ENCODE results near the gene TMPRSS11D.
A peak's percentile ranks its signal among the peaks of the same experiment; 100 is the strongest.

TMPRSS11D gene

DNA sequence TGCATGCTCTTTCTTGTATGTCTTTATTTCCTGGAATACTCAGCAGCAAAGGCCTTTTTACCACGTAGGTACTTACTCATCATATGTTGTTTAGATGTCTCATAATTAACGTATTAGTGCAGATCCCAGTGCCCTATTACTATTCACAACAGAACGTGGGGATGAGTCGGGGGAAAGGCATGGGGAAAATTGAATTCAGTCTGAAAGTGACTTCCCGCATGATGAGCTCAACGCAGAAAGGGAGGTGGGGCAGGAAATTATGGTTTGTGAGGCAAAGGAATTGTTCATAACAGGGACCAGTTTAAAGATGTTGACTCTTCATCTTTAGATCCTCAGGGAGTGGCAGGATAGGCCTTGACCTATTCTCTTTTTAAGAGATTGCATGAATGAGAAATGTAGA, 2.0 kb upstream of the TMPRSS11D start:
- DNase-seq, result no peak

- DNase-seq, result no peak
Measured at GRCh38 chr4:67884701-67885100, 899 bp upstream of the TMPRSS11D start.

GRCh38 chr4:67883458-67883857, 344 bp downstream of the TMPRSS11D start:
- DNase-seq, result peak; percentile 17 to 51

DNA sequence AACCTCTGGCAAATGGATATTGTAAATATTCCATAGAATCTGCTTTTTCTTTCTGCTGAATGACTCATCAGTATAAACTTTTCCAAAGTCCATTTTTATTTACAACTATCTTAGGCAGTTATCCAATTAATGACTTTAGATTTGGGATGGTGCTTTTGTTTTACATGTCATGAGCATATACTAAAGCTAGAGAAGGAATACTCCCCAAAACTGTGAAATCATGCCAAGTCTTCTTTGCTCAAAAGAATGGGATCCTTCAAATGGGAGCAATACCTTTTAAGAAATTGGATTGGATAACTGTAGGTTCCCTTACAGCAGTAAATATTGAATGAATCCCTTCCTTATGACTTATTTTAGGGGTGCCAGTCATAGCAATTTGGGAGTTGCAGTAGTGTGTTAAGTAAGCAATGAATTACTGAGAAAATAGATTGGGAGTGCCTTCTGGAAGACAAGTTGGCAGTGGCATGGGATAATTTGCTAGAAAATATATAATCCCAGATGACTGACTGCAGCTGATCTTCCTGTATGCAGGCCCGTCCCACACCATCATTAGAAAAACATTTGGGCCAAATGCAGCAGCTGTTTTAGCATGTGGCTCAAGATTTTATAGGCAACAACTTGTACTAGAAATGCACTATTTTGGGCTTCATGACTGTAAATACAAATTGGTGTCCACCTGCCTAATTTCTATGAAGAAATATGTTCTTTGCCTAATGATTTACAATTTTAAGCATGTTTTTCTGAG, 2.8 kb downstream of the TMPRSS11D start:
- no peak for DNase-seq

DNA sequence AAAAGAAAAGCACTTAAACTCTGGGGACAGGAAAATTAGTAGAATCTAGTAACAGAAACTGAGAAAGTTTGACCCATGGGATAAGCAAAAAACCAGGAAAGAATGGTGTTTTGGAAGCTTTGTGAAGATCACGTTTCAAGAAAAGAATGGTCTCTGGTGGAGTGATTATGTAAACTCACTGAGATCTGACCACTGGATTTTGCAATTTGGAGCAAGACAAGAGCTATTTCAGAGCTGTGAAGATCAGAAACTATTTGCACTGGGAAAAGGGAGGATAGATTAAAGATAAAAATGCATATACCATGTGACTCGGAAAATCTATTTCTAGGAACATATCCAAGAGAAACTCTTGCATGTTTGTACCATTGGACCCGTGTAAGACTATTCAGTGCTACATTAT, 4.3 kb downstream of the TMPRSS11D start:
- no peak for DNase-seq

- DNase-seq, result no peak
Measured at GRCh38 chr4:67877086-67877485, 6.7 kb downstream of the TMPRSS11D start.

DNA sequence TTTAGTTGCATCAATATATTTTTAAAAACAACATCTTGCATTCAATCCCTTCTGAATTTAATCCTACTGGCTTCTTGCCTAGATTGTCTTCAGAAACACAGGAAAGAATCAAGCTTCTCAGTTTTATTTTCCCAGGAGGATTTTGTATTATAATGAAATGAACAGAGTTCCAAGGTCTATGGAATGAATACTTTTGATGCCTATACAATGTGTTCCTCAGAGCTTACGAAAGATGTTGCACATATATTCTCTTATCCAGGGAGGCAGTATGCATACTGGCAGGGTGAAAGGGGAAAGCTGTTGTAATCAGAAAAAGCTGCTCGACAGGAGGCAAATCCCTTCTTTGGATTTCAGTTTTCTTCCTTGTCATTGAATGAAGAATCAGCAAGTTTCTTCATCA, 8.8 kb downstream of the TMPRSS11D start:
- no peak for DNase-seq

GRCh38 chr4:67873116-67873515, 10.7 kb downstream of the TMPRSS11D start:
- DNase-seq, result no peak

DNA sequence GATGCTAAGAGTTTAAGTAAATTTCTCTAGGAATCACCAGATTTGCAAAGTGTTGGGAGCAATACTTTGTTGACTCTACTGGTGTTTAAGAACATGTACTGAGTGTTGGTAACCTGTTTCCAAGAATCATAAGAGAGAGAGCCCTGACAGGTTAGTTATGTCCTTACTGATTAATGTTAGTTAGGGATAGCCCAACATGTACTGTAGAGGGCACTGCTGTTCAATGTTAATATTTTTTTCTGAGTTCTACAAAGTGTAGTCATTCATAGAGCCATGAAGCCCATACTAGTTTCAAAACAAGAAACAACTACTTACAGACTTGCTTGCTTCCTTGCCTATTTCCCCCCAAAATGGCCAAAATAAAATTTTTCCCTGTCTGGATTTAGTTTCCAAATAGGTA, 11.9 kb downstream of the TMPRSS11D start:
- DNase-seq, result peak; percentile 72 to 81

GRCh38 chr4:67869580-67870190, 14.1 kb downstream of the TMPRSS11D start:
- DNase-seq, result no peak

DNA sequence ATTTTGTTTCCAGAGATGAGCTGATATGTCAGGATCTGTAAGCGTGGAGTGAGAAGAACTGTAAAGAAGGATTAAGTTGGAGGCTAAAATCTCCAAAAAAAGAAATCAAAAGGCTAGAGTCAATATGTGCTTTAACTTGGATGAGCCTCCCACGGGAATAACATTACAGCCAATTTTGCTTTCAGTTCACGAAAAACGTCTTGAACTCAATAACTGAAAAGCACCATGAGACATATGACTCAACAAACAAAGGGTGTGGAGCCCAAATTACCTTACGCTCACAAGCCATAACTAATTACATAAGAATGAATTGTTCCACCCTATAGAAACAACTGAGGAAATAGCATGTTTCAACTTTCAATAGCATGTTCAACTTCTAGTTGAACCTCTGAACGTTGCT, 22.3 kb downstream of the TMPRSS11D start:
- DNase-seq, result no peak

DNA sequence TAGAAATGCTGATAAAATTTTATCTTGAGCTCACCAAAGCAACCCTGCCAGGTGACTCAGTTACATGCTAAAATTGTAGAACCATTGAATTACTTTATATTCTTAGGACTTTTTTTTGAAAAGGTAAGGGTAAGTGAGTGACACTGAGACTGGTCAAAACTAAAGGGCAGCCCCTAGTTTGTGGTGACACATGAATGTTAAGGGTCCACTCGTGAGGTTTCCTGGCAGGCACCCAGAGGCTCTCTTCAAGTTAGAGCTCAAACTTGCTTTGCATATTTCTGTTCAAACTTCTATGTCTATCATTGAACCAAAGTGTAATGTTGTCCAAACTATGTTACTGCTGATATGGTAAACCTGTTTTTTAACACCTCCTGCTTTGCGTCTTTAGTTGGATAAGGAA, 30.5 kb downstream of the TMPRSS11D start:
- DNase-seq, result no peak

DNA sequence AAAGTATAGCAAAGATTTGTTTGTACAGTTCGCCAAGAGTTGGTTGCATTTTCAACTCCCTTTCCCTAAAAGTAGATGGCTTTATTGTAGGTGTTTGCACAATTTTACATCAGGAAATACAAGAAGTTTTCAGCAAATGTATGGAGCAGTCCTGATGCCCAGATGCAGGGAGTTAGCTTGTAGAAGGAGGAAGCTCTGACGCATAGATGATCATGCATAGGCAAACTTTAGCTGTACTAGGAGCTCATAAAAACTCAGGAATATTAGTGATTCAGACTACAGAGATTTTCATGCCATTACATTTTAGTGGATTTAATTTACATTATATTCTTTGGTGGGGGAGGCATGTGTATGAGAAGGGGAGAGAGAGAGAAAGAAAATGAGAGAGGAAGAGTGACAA, 62.9 kb downstream of the TMPRSS11D start:
- DNase-seq, result no peak

GRCh38 chr4:67810011-67810410, 73.8 kb downstream of the TMPRSS11D start:
- no peak for DNase-seq

DNA sequence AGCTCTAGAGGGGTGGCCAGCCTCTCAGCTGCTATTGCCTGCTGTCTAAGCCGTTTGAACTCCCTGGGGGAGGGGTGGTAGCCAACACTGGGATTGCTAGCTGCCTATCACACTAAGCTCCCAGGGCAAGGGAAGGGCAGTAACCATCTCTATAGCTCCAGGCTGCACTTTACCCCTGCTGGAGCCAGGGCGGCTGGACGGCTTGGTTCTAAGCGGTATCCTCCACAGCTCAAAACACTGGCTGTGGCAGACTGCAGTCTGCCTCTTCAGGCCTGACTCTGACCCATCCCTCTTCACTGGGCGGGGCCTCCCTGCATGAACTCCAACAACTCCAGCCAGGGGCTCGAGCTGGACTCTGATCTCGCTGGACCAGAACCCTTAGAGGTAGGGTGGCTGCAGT, 74.3 kb downstream of the TMPRSS11D start:
- DNase-seq, result no peak

DNA sequence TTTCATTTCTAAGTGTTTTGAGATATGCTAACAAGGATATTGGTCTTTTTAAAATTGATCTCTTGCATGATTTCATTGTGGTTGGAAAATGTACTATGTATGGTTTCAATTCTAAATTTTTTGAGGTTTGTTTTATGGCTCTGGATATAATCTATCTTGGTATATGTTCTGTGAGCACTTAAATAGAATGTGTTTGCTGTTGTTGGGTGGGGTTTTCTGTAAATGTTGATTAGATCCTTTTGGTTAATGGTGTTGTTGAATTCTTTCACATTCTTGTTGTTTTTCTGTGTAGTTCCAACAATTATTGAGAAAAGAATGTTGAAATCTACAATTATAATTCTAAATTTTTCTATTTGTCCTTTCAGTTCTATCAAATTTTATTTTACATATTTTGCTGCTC, 87.0 kb downstream of the TMPRSS11D start:
- no peak for DNase-seq

DNA sequence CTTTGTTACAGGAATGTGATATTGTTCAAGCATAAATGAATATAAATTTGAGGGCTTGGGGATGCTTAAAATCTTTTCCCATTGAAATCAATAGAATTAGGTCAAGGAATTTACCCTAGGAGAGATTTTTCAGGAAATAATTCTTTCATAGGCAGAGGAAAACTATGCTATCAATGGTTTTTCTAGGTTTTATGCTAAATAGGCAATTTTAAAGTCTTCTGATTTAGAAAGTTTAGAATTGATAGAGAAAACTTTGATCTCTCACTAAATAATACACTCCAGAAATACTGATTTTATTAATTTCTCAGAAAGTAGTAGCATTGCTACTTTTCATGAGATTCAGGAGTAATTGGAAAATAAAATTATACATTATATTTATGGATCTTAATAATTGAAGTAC, 93.1 kb downstream of the TMPRSS11D start:
- DNase-seq, result no peak

DNA sequence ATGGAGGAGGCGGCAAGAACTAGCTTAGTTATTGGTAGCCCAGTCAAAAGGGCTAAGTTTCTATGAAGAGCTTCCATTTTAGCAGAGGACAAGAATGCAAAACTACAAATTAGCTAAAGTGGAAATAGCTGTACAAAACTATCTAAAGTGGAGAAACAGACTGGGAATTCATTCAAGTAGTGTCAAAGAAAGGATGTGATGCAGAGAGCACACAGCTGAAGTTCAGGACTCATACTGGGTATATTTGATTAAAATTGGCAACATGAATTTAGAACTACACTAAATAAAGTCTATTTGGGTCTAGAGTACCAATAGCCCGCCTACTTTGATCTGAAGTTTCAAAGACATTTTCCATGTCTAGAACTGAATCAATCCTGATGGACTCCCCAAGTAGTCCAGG, 96.5 kb downstream of the TMPRSS11D start:
- DNase-seq, result no peak

DNA sequence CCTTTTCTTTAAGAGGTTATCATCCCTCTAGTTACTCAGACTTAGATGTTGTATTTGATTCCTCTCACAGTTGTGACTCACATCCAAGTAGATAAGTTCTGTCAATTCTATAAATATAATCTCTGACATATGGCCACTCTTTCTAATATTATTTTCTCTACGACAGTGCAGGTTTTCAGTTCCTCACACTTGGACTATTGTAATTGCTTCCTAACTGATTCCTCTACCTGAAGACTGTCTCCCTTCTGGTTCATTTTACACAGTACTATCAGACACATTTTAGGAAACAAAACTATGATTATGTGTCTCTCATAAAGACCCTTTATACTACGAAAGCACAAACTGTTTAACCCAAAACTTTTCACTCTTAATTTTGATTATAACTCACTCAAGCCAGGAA, 98.3 kb downstream of the TMPRSS11D start:
- DNase-seq, result no peak

DNA sequence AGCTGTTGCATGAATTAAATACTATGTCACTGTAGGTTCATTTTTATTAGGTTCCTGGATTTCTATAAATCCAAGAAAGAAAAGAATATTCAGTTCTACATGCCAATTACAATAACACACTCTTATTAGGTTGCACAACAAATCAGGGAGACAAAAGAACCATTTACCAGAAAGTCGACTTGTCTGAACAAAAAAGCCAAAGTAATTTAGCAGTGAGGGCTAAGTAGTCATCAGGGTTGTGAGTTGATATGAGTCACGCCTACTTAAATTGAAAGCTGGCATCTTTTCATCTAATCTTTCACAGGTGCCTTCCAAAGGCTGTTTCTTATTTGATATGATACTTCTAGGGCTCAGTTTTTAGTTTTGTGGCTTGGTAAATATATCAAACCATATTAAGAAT, 104.2 kb downstream of the TMPRSS11D start:
- no peak for DNase-seq

- DNase-seq, result no peak
Measured at GRCh38 chr4:67776746-67777145, 107.1 kb downstream of the TMPRSS11D start.

Measured in Kasumi-1 (cell line).